ENCODE results near the gene EDN2.

EDN2 gene

DNA sequence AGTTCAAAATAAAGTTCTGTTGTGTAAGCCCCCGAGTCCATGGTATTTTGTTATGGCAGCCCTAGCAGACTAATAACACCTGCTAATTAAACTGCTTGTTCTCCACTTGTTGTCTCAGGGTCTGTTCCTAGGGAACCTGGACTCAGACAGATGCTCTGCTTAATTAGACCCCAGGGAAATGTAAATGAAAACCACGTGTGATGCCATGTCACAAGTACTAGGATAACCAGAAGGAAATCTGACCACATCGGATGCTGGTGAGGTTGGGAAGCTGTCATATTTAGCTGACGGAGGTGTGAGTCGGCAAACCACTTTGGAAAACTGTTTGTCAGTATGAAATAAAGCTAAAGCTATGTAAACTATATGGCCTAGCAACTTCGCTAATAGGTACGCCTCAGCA is 19.6 kb downstream of the EDN2 start:
- no peak for DNase-seq (ENCODE audit: low read depth)

DNA sequence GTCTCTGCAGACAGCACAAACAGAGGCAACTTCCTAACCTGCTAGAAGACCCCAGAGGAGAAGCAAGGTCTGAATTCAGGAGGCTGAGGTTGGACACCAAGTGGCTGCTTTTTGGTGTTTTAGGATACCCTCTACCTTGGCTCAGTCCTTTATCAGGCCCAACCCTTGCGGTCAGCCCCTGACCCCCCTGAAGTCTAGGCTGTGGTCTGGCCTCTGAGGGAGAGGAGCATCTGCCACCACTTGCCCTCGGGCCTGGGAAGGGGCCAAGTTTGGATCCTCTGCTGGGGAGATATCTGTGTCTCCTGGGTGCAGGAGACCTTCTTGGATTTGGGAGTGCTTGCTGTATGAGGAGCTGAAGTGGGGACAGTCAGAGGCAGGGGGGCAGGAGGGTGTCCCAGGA is 21.0 kb downstream of the EDN2 start:
- DNase-seq (ENCODE audit: low read depth), result no peak

DNA sequence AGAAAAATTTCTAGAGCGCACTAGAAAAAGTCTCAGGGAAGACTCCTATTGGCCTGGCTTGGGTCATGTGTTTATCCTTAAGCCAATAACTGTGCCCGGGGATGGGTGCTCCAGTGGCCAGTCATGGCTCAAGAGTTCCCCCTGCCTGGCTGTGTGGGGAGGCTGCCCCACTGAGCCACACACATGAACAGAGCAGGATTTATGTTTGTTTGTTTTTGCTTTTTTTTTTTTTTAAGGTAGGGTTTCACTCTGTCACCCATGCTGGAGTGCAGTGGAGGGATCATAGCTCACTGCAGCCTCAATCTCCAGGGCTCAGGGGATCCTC is 21.8 kb downstream of the EDN2 start:
- DNase-seq (ENCODE audit: low read depth), result no peak

DNA sequence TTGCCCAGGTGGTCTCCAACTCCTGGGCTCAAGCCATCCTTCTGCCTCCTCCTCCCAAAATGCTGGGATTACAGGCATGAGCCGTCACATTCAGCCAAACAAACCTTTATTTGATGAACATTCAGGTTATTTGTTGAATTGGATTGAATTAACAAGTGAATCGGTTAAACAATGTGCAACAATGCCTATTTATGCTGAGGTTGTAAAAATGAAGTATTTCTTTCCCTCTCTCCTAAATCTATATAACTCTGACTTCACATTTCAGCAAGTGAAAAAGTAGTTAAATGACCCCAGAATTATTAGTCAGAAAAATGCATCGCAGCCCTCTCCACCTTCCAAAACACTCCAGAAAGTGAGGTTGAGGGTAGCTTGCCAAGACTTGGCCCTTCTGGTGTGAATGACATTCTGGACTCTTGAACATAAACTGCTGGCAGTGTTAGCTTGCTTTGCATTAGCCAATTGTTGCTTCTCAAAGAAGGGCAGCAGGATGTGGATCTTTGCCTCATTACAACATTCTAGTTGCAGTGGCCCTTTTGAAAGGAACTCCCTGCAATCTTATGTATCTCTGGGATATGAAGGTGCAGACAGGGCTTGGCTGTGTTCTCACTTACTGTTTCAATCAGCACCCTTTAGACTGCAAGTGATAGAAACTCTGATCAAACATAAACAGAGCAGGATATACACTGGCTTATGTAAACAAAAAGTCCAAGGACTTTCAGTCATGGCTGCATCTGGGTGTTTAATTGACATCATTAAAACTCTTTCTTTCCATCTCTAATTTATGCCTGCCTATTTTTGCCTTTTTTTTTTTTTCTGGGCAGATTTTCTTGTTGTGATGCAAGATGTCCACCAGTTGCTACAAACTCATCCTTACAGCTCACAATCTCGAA is 22.4 kb downstream of the EDN2 start:
- DNase-seq (ENCODE audit: low read depth), result no peak

DNA sequence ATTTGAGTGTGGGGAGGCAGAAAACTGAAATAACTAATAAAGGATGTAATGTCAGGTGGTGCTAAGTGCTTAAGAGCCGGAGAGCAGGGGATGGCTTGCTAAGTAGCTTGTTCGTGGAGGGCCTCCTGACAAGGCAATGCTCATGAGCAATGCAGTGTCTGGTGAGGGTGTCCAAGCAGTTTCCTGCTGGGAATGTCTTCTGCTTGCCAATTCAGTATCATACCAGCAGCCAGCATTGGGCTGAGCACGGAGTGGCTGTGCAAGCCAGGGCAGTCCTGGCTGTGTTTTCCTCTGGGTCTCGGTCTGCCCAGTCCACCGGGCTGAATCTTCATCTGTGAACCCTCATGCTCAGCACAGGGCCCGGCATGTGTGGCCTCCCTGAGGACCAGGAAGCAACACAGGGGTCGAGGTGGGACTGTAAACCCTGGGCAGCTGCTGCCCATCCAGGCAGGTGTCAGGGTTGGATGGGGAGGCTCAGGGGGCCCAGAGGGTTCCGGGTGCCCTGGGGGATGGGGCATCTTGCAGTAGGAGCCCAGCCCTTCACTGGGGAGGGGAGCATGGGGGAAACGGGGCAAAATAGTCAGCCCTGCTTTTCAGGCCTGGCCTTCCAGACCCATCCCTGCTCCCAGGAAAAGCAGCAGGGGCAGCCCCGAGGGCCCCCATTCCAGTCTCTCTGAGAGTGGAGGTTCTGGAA is 27.5 kb downstream of the EDN2 start:
- DNase-seq (ENCODE audit: low read depth), result no peak

DNA sequence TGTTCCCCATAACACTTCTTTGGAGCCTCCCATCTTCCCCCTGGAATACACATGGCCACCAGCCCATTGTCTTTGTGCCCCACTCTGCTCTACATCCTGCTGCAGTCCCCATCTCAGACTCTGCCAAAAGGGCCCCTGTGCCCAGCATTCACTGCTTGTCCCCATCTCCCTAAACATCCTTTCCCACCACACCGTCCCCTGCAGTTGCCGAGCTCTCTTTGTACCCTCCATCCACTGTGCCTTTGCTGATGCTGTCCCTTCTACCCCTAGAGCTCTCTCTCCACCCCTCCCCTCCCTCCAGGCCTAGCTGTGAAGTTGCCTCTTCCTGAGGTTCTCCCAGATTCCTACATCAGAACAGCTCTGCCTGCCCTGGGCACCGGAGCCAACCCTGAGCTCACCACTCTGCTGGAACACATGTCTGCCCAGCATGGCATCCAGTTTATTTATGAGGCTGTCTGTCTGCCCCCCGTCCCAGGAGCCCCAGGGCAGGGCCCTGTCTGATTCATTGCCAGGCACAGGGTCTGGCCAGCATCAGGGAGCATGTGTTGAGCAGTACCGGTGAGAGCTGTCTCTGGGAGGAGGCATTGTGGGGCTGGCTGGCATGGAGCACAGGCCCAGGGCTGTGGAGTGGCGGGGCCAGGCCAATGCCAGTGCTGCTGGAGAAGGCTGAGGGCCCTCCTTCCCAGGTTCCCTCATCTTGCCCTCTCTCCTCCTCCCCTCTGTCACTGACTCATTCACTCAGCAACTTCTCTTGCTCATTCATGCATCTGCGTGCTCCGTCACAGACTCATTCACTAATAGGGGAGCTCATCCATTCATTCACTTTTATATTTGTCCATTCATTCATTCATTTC is 28.8 kb downstream of the EDN2 start:
- no peak for DNase-seq (ENCODE audit: low read depth)

DNA sequence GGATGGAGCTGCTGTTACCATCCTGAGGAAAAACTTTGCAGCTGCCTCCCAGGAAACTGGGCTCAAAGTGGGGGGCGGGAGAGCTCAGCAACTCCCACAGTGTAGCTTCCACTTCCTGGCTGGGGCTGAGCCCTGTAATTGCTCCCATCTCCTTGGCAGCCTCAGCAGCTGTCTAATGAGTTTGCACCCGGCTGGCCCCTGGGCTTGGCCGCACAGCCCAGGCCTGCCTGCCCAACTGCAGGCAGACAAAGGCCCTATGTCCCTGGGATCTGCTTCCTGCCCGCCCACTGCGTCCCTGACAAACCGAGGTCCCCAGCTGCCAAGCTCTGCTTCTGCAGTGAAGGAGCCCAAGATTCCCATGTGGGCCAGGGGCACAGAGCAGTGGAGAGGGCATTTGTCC is 30.1 kb downstream of the EDN2 start:
- DNase-seq (ENCODE audit: low read depth), result no peak

DNA sequence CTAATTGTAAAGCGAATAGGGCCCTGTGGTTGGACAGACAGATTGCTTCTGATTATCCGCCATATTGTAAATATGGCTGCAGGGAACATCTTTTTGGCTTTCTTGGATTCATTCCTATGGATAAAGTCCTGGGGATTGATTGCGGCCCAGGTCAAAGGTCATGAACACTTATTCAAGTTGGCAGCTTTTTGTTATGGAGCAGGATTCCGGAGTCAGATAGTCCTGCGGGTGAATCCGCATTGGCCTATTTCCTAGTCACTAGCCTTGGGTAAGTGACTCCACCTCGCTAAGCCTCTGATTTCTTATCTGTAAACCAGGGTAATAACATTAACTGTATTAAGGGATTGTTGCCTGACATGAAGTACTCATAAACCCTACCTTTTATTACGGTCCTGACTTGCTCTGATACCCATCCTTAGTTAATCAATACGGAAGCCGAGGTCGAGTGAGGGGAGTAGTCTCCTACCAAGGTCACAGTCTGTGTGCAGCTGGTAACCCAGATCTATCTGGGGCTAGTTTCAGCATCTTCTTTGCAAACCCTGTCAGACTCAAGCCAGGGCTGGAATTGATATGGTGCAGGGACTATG is 31.7 kb downstream of the EDN2 start:
- DNase-seq (ENCODE audit: low read depth), result no peak

DNA sequence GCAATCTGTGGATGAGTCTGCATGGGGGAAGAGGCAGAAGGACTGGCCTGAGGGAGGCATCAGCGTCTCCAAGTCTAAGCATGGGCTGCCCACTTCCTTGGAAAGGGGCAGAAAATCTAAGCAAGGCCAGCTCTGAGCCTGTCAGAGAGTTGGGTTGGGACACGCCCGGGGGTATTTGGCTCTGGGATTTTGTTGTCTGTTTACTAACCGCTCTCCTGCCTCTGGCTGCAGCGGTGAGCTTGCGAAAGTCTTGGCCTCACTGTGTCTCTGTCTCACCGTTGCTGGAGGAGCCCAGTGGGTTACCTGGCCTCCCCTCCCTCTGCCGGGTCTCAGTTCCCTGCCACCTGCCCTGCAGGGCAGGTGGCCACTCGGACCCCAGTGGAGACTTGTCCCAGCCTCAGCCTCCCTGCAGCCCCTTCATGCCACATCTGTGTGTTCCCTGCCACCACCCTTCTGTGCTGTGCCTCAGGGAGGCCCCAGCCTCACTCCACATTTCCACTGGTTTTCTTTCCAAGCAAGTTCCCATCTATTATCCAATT is 33.7 kb downstream of the EDN2 start:
- DNase-seq (ENCODE audit: low read depth), result no peak

DNA sequence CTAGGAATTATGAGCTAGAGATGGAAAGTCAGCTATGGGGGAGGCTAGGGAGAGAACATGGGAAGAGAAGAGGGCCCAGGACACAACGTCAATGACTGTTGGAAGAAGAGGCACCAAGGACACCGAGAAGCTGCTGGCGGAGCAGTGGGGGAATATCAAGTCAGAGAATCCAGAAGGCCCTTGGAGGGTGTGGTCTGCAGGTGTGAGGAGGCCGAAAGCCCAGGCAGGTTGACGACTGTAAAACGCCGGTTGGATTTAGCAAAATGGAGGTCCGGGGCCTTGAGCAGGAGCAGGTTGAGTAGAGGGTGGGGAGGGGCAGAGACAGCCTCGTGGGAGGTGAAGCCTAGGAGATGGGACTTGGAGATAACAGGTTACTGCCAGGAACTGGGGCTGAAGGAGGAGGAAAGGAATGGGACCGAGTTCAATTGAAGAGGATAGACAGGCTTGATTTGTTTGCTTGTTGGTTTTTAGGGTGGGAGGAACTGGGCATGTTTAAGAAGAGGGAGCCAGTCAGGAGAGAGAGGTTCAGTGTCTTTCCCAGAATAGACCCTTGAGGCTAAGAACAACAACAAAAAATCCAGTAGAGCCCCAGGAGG is 35.1 kb downstream of the EDN2 start:
- DNase-seq (ENCODE audit: low read depth), result no peak

DNA sequence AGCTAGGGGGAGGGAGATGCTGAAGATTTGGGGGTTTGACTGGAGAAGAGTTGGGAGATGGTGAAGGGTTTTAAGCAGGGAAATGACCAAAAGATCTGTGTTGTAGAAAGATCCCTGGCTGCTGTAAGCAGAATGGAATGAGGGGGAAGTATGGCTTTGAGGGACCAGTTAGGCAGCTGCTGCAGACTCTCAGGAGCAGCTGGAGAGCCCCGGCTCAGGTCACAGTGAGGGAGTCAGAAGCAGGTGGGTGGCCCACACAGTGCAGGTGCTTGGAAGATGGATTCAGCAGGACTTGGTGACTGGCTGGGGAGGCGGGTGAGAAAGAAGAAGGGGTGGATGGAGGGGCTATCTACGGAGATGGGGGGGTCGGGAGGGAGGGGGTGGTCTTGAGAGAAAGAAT is 35.7 kb downstream of the EDN2 start:
- DNase-seq (ENCODE audit: low read depth), result no peak

DNA sequence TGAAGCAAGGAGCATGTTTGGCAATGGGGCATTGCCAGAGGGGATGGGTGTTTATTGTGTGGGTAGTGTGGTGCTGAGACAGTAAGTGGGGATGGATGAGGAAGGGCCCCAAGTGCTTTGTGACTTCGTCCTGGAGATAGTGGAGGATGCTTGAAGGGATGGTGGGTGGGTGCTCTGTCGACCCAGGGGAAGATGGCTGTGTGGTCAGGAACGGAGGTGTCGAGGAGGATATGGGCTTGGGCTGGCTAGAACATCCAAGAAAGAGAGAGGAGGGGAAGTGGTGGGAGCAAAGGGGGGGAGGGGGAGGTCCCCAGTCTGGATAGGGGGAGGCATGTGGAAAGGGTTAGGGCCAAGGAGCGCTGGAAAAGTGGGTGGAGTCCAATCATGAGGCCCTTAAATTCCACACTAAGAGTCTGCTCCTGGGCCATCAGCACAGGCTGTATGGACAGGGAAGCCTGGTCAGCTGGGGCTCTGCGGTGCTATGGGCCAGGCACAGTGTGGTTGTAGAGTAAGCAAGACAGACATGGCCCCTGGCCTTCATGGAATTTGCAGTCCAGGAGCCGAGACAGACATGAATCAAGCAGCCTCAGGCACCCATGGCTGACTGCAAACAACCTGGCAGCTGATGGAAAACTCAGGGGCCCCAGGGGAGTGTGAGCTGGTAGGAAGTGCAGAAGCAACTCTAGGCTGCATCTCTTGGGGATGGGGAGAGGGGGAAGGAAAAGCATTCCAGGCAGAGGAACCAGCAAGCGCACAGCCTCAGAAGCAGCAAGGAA is 36.3 kb downstream of the EDN2 start:
- no peak for DNase-seq (ENCODE audit: low read depth)

DNA sequence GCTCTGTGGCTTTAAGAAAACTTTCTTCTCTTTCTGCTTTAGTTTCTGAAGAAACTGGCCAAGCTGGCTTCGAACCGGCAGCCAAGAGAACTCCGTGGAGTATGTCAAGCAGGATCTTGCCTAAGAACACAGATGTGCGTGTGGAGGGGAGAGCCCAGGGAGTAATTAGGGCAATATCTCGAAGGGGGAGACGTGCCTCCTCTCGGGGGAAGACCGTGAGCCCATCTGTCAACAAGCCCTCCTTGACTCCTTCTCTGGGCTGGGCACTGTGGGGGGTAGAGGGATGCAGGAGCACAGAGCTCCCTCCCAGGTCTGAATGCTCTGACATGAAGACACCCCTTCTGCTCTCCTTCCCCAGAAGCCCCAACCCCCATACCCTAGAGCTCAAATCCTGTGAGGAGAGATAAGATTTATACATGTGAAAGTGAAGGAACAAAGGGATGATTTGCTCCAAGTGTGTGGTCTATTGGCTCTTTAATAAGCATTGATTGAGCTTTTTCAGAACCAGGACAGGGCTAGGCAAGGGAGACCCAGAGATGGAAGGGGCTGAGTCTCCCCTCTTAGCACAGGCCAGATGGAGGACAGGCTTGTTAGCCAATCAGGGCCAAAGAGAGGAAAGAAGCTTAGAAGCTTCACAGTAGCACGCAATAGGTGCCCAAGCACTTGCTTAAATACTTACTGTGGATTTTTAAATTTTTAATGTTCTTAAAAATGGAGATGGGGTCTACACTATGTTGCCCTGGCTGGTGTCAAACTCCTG is 37.5 kb downstream of the EDN2 start:
- no peak for DNase-seq (ENCODE audit: low read depth)

DNA sequence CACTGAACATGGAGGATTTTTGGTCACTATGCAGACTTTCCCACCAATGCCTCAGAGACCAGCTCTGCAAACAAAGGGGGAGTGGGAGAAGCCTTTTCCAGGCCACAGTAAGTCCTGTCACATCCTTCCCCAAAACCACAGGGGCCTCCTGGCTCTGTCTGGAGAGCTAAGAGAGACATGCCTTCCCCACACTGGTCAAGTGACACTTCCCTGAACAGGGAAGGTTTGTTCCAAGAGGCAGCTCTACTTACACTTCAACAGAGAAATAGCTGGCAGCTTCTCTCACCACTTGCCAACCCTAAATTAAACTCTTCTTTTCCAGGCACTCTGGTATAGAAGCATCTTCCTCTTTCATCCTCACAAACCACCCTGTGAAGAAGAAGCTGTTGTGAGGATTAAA is 39.7 kb downstream of the EDN2 start:
- no peak for DNase-seq (ENCODE audit: low read depth)

DNA sequence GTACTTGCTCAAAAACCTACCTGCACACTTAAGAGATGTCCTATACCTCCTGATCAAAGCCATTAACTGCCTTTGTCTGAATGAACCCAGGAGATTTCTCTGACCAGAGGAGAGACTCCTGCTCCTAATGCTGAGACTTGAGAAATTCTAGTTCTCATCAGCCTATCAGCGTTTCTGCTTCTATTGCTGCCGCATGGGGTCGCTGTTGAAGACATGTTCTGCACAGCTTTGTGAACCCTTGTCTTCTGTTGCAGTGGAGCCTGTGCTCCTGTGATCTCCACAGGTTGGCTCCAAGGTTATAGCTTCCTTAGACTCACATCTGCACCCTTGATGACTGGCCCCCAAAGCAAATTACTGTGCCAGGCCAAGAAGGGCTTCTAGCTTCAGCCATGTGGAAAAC is 40.2 kb downstream of the EDN2 start:
- DNase-seq (ENCODE audit: low read depth), result no peak

DNA sequence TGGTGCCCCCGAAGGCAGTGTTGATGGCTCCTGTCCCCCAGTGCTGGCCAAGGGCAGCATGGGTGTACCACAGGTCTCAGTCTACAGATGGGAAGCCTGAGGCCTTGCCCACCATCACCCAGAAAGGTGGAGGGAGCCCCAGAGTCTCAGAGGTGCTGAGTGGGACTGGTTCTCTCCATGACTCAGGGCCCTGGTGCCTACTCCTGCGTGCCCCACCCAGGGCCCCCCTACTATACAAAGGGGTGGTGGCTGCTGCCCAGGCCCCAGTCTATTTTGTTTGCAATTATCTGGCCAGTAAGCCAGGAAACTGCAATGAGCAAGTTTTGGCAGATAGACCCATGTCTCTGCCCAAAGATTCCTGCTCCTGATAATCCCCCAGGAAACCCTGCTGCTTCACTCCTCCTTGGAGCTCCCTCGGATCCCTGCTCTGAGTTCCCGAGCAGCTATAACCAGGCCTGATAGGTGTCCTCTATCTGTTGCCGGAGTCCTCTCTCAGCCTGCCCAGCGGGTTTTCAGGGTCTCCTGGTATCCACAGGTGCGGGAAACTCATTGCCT is 41.7 kb downstream of the EDN2 start:
- DNase-seq (ENCODE audit: low read depth), result no peak

DNA sequence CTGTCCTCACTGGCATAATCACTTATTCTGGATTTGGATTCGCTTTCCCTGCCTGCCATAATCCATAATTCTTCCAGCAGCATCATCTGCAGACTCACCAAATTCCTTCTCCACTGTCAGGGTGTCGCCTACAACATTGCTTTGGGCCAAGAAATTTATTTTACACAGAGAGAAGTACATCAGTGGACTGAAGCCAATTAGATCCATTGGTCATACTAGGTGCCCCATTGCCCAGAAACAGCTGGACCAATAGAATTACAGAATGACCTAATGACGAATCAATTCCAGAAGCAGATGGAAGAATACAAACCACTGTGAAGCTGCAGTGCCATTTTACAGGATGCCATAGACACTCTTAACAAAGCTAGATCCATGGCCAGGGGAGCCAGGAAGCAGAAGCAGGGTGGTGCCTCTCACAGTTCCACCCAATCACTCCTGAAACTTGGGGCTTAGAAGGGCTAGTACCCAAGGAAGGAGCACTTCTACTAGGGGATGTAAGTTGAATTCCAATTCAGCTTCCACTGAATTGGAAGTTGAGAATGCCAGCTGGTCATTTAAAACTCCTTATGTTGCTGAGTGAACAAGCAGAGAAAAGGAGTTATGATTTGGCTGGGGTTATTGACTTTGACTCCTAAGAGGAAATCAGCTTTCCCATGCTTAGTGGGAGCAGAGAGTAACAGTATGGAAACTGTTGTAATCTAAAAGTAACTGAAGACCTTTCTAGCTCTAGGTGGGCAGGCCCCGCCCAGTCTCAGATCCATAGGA is 44.0 kb downstream of the EDN2 start:
- DNase-seq (ENCODE audit: low read depth), result no peak

DNA sequence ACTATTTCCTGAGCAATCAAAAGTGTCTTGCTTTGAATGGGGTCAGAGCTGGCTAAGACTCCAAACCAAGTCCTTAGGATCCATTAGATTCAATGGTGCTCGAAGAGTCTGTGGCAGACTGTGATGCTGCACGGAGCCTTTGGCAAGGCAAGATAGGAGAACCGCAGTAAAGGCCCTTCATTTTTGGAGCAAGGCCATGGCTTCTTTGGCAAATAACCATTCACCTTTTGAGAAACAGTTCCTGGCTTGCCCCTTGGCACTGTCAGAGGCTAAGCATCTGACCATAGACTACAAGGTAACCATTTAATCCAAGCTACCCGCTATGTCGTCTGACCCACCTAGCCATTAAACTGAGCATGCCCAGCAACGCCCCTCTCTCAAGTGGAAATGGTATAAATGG is 45.2 kb downstream of the EDN2 start:
- DNase-seq (ENCODE audit: low read depth), result no peak

DNA sequence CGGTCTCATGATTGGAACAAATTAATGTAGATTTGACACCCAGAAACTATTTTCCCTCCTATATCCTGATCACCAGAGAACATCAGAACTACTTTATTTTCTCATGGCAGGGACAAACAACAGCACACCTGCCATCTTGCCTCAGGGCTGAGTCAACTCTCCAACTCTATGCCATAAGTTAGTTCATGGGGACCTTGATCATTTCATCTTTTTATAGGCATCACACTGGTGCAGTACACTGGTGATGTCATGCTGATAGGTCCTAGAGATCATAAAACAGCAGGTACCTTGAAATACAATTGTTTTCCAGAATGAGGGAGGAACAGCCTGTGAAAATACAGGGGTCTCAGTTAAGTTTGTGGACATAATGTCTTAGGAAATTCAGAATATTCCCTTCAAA is 45.8 kb downstream of the EDN2 start:
- DNase-seq (ENCODE audit: low read depth), result no peak
